AG04449 (cell line): ENCODE results near the gene ISL2.

ENCODE experiments used
- CTCF ChIA-PET: fragments of 350-600 bp; formaldehyde crosslinking; extraction: SDS; loops from one replicate; lab custom pipeline; 2021; ENCODE audit warnings: antibody characterized with exemption; lab: Yijun Ruan, JAX
- POLR2A ChIA-PET: fragments of 400-600, 350-600 bp; formaldehyde crosslinking; extraction: SDS; loops from one replicate; lab custom pipeline; 2020; ENCODE audit warnings: antibody characterized with exemption, inconsistent platforms; lab: Yijun Ruan, JAX
- DNase-seq: peaks from one replicate; pipeline ENCODE4 v3.0.0-alpha.2; 2010; ENCODE audit warnings: low read depth, low spot score
- H3K4me3 ChIP-seq: 2 replicates; pipeline ENCODE4 v1.5.1; 2011; ENCODE audit warnings: low read depth, mild to moderate bottlenecking, control low read depth, low read length
- TF ChIP-seq, protein P1 (sequence below): IDR thresholded peaks from one replicate; pipeline ENCODE4 v1.5.1; 2011; ENCODE audit warnings: mild to moderate bottlenecking, moderate library complexity, low read length, control low read depth, inconsistent platforms; ENCODE audit not compliant: insufficient read depth; ENCODE audit errors: missing control alignments

The ISL2 gene

DNA sequence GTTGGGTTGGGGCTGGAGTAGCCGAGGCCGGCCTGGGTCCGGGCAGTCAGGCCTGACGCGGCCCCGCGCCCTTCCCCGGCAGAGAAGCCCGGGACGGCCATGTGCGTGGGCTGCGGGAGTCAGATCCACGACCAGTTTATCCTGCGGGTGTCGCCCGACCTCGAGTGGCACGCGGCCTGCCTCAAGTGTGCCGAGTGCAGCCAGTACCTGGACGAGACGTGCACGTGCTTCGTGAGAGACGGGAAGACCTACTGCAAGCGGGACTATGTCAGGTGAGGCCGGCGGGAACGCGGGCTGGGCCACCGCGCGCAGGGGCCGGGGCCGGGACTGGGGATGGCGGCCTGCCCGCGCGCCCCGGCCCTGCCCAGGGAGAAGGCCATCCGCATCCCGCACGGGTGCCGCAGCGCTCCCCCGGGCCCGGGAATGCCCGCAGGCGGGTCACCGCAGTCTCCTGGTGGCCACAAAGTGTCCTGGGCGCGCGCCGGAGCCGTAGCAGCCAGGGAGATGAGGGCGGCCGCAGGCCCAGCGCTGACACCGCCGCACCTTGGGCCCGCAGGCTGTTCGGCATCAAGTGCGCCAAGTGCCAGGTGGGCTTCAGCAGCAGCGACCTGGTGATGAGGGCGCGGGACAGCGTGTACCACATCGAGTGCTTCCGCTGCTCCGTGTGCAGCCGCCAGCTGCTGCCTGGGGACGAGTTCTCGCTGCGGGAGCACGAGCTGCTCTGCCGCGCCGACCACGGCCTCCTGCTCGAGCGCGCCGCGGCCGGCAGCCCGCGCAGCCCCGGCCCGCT, 1.3 kb downstream of the ISL2 start:
- CTCF ChIA-PET = interaction anchor here (1.4 kb wide), 2 partner anchors 10 to 150 kb away, joined by 3 to 4 read pairs; no protein-coding TSS in a partner anchor
- peak overlapping the region; percentile 62 for H3K4me3 ChIP-seq
- POLR2A ChIA-PET = interaction anchor here (2.3 kb wide), 1 partner anchor 8 kb away, joined by 16 read pairs; no protein-coding TSS in a partner anchor
- TF ChIP-seq, protein P1, sequence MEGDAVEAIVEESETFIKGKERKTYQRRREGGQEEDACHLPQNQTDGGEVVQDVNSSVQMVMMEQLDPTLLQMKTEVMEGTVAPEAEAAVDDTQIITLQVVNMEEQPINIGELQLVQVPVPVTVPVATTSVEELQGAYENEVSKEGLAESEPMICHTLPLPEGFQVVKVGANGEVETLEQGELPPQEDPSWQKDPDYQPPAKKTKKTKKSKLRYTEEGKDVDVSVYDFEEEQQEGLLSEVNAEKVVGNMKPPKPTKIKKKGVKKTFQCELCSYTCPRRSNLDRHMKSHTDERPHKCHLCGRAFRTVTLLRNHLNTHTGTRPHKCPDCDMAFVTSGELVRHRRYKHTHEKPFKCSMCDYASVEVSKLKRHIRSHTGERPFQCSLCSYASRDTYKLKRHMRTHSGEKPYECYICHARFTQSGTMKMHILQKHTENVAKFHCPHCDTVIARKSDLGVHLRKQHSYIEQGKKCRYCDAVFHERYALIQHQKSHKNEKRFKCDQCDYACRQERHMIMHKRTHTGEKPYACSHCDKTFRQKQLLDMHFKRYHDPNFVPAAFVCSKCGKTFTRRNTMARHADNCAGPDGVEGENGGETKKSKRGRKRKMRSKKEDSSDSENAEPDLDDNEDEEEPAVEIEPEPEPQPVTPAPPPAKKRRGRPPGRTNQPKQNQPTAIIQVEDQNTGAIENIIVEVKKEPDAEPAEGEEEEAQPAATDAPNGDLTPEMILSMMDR = no peak
- no peak for DNase-seq

DNA sequence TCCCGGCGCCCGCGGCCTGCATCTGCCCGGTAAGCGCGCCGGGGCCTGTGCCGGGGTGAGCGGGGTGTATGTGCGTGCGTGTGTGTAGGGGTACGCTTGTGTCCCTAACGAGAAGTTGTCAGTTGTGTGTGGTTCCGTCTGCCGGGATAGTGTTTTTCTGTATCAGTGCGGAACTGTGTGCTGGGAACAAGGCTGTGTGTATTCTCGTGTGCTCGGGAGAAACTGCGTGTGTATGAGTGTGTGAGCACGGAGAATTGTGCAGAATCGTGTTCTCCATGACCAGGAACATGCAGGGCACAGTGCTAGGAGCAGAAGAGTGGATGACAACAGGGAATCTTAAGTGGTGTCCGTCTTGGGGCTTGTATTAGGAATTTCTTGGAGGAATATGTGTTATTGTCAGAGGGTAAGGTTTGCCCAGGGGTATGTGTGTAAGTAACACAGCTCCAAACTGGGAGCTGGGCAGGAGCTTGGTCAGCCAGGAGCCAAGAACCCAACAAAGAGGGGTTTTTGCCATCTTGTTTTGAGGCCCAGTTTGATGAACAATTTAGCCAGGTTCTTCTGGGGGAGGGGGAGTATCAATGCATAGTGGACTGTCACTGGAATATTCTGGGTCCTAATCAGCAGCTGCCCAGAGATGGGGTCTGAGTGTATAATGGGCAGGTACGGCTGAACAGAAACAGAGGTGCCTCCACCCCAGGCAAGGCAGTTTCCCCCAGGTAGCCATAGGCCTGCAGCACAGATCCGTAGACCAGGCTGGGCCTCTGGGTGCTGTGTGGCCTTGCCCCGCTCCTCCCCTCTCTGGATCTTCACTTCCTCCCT, 2.1 kb downstream of the ISL2 start:
- H3K4me3 ChIP-seq = peak overlapping the region; percentile 62
- ChIA-PET POLR2A (no interaction called here), CTCF (interaction anchor here (1.4 kb wide), 1 partner anchor 9 kb away, joined by 4 read pairs; no protein-coding TSS in a partner anchor)
- TF ChIP-seq, protein P1 = no peak
- DNase-seq = no peak

DNA sequence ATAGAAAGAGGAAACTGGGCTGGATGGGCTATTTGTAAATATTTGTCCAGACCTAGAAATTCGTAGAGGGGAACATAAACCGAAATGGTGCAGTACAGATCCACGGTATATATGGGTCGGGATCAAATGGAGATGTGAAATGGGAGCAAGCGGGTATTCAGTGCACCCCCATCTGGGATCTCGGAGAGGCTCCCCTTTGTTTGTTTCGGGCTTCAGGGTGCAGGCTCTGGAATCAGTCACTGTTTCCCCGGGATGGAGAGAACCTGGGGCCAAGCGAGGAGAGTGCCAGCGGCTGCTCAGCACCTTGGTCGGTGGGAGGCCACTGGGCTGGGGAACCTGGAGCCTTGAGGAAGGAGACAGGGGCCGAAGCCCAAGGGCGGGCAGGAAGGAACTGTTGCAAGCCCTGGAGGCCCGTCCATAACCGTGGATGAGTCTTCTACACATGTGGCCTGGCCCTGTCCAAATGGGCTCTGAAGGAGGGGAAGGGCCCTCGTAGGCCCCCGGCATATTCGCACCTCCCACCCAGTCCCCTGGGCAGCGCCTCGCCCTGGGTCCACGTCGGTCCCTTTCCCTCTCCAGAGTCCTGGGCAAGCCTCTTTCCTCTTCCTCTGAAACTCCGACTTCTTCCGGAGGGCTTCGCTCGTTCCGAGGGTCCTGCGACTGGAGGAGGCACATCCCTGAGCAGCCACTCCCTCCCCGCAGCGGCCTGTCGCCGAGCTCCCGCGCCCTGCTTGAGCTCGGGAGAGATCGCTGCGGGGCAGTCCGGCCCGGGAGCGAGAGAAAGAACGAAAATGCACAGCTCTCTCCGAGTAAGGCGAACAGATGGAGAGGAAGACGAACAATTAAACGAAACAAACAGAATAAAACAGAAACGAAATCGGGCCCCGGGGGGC, 3.0 kb downstream of the ISL2 start:
- TF ChIP-seq, protein P1 = no peak
- no peak overlapping the region; the same call in 1 of the 2 replicates for H3K4me3 ChIP-seq
- CTCF ChIA-PET = no interaction called here
- no peak for DNase-seq
- POLR2A ChIA-PET = no interaction called here

DNA sequence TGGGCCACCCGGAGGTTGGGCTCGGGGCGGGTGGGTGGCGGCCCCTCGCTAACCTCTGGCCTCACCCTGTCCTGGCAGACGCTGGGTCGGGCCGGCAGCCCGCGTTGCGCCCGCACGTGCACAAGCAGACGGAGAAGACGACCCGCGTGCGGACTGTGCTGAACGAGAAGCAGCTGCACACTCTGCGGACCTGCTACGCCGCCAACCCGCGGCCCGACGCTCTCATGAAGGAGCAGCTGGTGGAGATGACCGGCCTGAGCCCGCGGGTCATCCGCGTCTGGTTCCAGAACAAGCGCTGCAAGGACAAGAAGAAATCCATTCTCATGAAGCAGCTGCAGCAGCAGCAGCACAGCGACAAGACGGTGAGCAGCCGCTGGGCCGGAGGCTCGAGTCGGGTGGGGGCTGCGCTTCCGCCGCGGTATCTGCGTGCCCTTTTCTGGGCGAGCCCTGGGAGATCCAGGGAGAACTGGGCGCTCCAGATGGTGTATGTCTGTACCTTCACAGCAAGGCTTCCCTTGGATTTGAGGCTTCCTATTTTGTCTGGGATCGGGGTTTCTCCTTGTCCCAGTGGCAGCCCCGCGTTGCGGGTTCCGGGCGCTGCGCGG, 3.7 kb downstream of the ISL2 start:
- no peak overlapping the region; the same call in 1 of the 2 replicates for H3K4me3 ChIP-seq
- ChIA-PET CTCF (no interaction called here), POLR2A (no interaction called here)
- DNase-seq = no peak
- TF ChIP-seq, protein P1 = no peak

DNA sequence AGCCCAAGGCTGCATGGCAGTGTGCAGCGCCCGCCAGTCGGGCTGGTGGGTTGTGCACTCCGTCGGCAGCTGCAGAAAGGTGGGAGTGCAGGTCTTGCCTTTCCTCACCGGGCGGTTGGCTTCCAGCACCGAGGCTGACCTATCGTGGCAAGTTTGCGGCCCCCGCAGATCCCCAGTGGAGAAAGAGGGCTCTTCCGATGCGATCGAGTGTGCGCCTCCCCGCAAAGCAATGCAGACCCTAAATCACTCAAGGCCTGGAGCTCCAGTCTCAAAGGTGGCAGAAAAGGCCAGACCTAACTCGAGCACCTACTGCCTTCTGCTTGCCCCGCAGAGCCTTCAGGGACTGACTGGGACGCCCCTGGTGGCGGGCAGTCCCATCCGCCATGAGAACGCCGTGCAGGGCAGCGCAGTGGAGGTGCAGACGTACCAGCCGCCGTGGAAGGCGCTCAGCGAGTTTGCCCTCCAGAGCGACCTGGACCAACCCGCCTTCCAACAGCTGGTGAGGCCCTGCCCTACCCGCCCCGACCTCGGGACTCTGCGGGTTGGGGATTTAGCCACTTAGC, 4.3 kb downstream of the ISL2 start:
- ChIA-PET CTCF (interaction anchor here (0.5 to 0.7 kb wide), 2 partner anchors 10 to 150 kb away, joined by 3 read pairs; no protein-coding TSS in a partner anchor), POLR2A (no interaction called here)
- no peak overlapping the region for H3K4me3 ChIP-seq
- DNase-seq = no peak
- TF ChIP-seq, protein P1 = no peak
